Body of pancreas (tissue), 4 donors: Measurements from ENCODE around the gene CIAO2B. TPM values are rescaled to one million over a fixed set of nuclear protein-coding genes. Genes with fewer than 3 reads are reported as not detected.

ENCODE experiments used
- ATAC-seq: fragments of 150-250 bp; one replicate; pipeline ENCODE4 v1.9.1; 2016
- DNase-seq, 4 donors: peaks; one replicate each; pipeline ENCODE4 v3.0.0-alpha.2; 2019
- H3K27ac ChIP-seq, 4 donors: fragments of 200-600 bp; sonication (generic); 1 replicate in 3 of 4; 2 replicates in 1 of 4; pipeline versions ENCODE4 v1.5.1 to v1.6.1; 2016 to 2019; ENCODE audit warnings: mild to moderate bottlenecking in 1 of 4, mixed read lengths in 1 of 4, moderate library complexity in 1 of 4
- H3K27me3 ChIP-seq, 2 donors: fragments of 200-600 bp; sonication (generic); one replicate each; pipeline ENCODE4 v1.6.0; 2016; ENCODE audit warnings: mild to moderate bottlenecking in 1 of 2
- H3K36me3 ChIP-seq, 2 donors: fragments of 200-600 bp; sonication (generic); replicated peaks in 1 of 2; 2 replicates each; pipeline ENCODE4 v1.5.1; 2016; ENCODE audit warnings: low read depth in 2 of 2; ENCODE audit not compliant: insufficient read depth in 1 of 2
- H3K4me1 ChIP-seq: fragments of 200-600 bp; sonication (generic); one replicate; pipeline ENCODE4 v1.6.0; 2016
- H3K4me3 ChIP-seq, 2 donors: fragments of 200-600 bp; sonication (generic); 1 replicate in 1 of 2; 2 replicates in 1 of 2; pipeline ENCODE4 v1.5.1; 2016 to 2019
- H3K9me3 ChIP-seq, 3 donors: fragments of 200-600 bp; sonication (generic); 1 replicate in 2 of 3; 2 replicates in 1 of 3; pipeline ENCODE4 v1.5.1; 2016
- POLR2A ChIP-seq, 3 donors: fragments of 450-650 bp; IDR thresholded peaks; one replicate each; pipeline ENCODE4 v1.6.1; 2016; ENCODE audit warnings: antibody characterized with exemption in 3 of 3, mild to moderate bottlenecking in 2 of 3
- WGBS, 2 donors: methylation state at CpG; one replicate each; pipeline ENCODE4 v1.1.5; 2017; 5-methylcytosine and 5-hydroxymethylcytosine counted together
- intact Hi-C: fragments of 100-400 bp; cut with DNase I; formaldehyde crosslinking; loops from one replicate; pipeline ENCODE4 v1.15.1; 2023
- total RNA-seq, 2 donors: library from RNA; depleted of rRNA; stranded (reverse); fragments of >200 nt; gene quantifications; one replicate each; pipeline ENCODE4 v1.1.0, GENCODE V29; 2016
- TF ChIP-seq, protein P1 (sequence below), 7 experiments: fragments of 450-650 bp in 4 of 7; fragments of 200-600 bp in 3 of 7; sonication (generic) in 3 of 7; IDR thresholded peaks; one replicate each; pipeline ENCODE4 v1.5.1; 2016 to 2019; ENCODE audit warnings: antibody characterized with exemption in 7 of 7

The CIAO2B gene
- total RNA-seq, 2 donors from 2014 or later: 7.6 to 15.3 TPM

DNA sequence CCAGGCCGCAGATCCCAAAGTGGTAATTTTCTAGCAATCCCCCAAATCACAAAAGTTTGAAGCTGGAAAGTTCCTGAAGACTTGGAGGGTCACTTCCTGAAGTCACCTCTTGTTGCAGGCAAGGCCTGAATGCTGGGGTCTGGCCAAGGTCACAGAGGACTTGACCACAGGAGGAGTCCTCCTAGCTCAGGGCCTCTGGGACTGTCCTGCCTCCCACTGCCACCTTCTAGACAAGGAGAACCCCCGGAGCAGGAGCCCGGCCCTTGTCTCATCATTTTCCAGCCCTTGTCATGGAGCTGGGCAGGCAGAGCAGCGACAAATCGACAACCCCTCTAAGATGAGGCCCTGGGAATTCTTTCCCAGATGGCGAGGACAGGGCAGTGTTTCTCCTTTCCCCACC lies 15.8 kb downstream of the CIAO2B start:
- H3K4me3 ChIP-seq: no peak overlapping the region
- no peak overlapping the region for H3K27ac ChIP-seq
- ATAC-seq (no peak), DNase-seq (no peak)
- H3K4me1 ChIP-seq: no peaks in the 10 kb centered on the region
- no peak for TF ChIP-seq POLR2A (IDR thresholded peaks at IDR 0.05)
- TF ChIP-seq, protein P1, sequence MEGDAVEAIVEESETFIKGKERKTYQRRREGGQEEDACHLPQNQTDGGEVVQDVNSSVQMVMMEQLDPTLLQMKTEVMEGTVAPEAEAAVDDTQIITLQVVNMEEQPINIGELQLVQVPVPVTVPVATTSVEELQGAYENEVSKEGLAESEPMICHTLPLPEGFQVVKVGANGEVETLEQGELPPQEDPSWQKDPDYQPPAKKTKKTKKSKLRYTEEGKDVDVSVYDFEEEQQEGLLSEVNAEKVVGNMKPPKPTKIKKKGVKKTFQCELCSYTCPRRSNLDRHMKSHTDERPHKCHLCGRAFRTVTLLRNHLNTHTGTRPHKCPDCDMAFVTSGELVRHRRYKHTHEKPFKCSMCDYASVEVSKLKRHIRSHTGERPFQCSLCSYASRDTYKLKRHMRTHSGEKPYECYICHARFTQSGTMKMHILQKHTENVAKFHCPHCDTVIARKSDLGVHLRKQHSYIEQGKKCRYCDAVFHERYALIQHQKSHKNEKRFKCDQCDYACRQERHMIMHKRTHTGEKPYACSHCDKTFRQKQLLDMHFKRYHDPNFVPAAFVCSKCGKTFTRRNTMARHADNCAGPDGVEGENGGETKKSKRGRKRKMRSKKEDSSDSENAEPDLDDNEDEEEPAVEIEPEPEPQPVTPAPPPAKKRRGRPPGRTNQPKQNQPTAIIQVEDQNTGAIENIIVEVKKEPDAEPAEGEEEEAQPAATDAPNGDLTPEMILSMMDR (IDR thresholded peaks at IDR 0.05): no peak
- intact Hi-C loops: no loop called here
- WGBS, 2 donors: 74 to 79% methylated on average over 5 to 6 of the region's 6 CpGs
- H3K9me3 ChIP-seq: no peaks in the 10 kb centered on the region
- no peaks in the 10 kb centered on the region for H3K36me3 ChIP-seq
- H3K27me3 ChIP-seq: no peaks in the 10 kb centered on the region

DNA sequence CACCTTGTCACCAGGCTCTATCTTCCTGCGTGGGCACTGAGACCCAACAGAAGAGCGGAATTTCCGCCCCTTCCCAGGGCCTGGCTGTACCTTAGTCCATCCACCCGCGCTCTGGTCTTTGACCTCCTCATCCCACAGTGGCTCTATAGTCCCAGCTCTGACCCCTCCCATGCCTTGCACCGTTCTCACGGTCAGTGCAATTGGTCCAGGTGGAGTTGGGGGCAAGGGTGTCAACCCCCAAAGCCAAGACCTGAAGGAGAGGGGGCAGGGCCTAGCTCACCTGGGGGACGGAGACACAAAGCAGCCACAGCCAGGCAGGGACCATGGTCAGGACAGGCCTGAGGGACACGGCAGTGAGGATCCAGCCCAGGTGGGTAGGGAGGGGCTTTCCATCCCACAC lies 16.5 kb downstream of the CIAO2B start:
- no peak for TF ChIP-seq POLR2A (IDR thresholded peaks at IDR 0.05)
- TF ChIP-seq, protein P1 (IDR thresholded peaks at IDR 0.05): no peak
- H3K36me3 ChIP-seq: no peaks in the 10 kb centered on the region
- H3K27ac ChIP-seq: no peak overlapping the region
- H3K4me3 ChIP-seq: no peak overlapping the region
- H3K4me1 ChIP-seq: no peaks in the 10 kb centered on the region
- no peak for DNase-seq
- no peaks in the 10 kb centered on the region for H3K27me3 ChIP-seq
- no peak for ATAC-seq
- intact Hi-C loops: no loop called here
- 76 to 81% methylated on average over 5 to 9 of the region's 9 CpGs for WGBS, 2 donors
- no peaks in the 10 kb centered on the region for H3K9me3 ChIP-seq

DNA sequence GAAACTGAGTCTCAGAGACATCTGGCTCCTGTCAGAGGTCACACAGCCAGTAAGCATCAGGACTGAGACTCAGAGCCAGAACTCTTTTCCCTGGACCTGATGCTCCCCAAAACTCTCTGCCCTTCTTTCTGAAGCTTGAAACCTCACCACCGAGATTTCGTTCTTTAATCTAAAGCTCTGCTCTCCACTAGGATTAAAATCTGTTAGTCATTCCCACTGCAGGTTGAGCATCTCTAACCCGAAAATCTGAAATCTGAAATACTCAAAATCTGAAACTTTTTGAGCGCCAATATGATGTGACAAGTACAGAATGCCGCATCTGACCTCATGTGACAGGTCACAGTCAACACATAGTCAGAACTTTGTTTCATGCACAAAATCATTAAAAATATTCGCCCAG lies 17.7 kb downstream of the CIAO2B start:
- Histone ChIP-seq H3K36me3 (no peaks in the 10 kb centered on the region), H3K4me1 (no peaks in the 10 kb centered on the region), H3K4me3 (no peak overlapping the region), H3K27me3 (no peaks in the 10 kb centered on the region), H3K27ac (no peak overlapping the region), H3K9me3 (no peaks in the 10 kb centered on the region)
- intact Hi-C loops: no loop called here
- ATAC-seq (no peak), DNase-seq (no peak)
- TF ChIP-seq, protein P1 (IDR thresholded peaks at IDR 0.05): no peak
- no peak for TF ChIP-seq POLR2A (IDR thresholded peaks at IDR 0.05)
- 70 to 82% methylated on average over 6 of the region's 6 CpGs for WGBS, 2 donors

DNA sequence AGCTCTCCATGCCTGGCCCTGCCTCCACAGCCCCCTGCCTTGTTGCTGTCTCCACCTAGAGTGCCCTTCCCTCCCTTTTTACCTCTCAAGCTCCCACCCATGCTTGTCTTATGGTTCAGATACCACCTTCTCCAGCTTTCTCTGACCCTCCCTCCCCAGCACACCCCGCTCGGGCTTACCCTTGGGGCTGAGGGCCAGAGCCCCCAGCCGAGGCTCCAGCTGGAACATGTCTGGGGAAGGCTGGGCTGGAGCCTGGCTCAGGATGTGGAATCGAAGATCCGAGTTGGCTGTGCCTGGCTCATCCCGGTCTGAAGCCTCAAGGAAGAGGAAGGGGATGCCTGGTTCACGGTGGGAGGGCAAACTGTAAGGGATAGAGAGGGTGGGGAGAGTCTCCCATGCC lies 19.2 kb downstream of the CIAO2B start:
- Histone ChIP-seq H3K4me3 (no peak overlapping the region), H3K27ac (no peak overlapping the region), H3K36me3 (no peaks in the 10 kb centered on the region), H3K27me3 (no peaks in the 10 kb centered on the region), H3K9me3 (no peaks in the 10 kb centered on the region), H3K4me1 (no peaks in the 10 kb centered on the region)
- intact Hi-C loops: no loop called here
- no peak for DNase-seq
- ATAC-seq: no peak
- WGBS, 2 donors: 68 to 71% methylated on average over 7 of the region's 7 CpGs
- TF ChIP-seq POLR2A (IDR thresholded peaks at IDR 0.05): no peak
- TF ChIP-seq, protein P1 (IDR thresholded peaks at IDR 0.05): no peak

DNA sequence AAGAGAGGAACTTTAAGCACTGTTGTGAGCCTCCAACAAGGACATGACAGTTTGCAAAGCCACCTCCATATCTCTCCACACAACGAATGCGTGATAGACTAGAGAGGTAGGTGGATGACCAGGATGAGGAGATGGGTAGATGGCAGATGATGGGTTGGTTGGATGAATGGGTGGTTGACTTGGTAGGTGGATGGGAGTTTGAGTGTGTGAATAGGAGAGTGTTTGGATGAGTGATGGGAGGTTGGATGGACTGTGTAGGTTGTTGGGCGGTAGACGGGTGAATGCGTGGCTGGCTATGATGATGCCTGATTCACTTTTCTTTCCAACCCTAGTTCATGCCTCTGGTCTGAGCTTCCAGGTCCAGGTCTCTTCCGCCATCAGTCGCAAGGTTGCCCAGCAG lies 19.7 kb downstream of the CIAO2B start:
- intact Hi-C loops: no loop called here
- no peak overlapping the region for H3K4me3 ChIP-seq
- no peak for TF ChIP-seq POLR2A (IDR thresholded peaks at IDR 0.05)
- TF ChIP-seq, protein P1 (IDR thresholded peaks at IDR 0.05): no peak
- no peak overlapping the region for H3K27ac ChIP-seq
- H3K27me3 ChIP-seq: no peaks in the 10 kb centered on the region
- H3K4me1 ChIP-seq: no peaks in the 10 kb centered on the region
- ATAC-seq (no peak), DNase-seq (no peak)
- WGBS, 2 donors: 92 to 94% methylated on average over 7 of the region's 7 CpGs
- no peaks in the 10 kb centered on the region for H3K9me3 ChIP-seq
- no peaks in the 10 kb centered on the region for H3K36me3 ChIP-seq
